Measurements from ENCODE around the gene CMPK1. TPM values are rescaled to one million over a fixed set of nuclear protein-coding genes. Genes with fewer than 3 reads are reported as not detected.
"Not testable (repeated sequence)": the region's sequence is repeated elsewhere in the genome, so short reads cannot be mapped to it uniquely, and the experiment has no call there.

Gene CMPK1
- total RNA-seq, 3 donors from 2014 or later = 159 to 226 (median 223) TPM

- Histone ChIP-seq H3K4me3 (no peak overlapping the region), H3K4me1 (ENCODE audit: low read depth) (peaks cover 18% of the 10 kb centered on the region), H3K36me3 (ENCODE audit: low read depth) (no peaks in the 10 kb centered on the region), H3K9me3 (no peaks in the 10 kb centered on the region)
- ATAC-seq (no peak), DNase-seq (no peak)
- TF ChIP-seq, protein P1, sequence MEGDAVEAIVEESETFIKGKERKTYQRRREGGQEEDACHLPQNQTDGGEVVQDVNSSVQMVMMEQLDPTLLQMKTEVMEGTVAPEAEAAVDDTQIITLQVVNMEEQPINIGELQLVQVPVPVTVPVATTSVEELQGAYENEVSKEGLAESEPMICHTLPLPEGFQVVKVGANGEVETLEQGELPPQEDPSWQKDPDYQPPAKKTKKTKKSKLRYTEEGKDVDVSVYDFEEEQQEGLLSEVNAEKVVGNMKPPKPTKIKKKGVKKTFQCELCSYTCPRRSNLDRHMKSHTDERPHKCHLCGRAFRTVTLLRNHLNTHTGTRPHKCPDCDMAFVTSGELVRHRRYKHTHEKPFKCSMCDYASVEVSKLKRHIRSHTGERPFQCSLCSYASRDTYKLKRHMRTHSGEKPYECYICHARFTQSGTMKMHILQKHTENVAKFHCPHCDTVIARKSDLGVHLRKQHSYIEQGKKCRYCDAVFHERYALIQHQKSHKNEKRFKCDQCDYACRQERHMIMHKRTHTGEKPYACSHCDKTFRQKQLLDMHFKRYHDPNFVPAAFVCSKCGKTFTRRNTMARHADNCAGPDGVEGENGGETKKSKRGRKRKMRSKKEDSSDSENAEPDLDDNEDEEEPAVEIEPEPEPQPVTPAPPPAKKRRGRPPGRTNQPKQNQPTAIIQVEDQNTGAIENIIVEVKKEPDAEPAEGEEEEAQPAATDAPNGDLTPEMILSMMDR (IDR thresholded peaks at IDR 0.05) = no peak
- intact Hi-C loops (cut with DNase I, micrococcal nuclease) = no loop called here
Measured at GRCh38 chr1:47340227-47340626, 6.6 kb downstream of the CMPK1 start.

DNA sequence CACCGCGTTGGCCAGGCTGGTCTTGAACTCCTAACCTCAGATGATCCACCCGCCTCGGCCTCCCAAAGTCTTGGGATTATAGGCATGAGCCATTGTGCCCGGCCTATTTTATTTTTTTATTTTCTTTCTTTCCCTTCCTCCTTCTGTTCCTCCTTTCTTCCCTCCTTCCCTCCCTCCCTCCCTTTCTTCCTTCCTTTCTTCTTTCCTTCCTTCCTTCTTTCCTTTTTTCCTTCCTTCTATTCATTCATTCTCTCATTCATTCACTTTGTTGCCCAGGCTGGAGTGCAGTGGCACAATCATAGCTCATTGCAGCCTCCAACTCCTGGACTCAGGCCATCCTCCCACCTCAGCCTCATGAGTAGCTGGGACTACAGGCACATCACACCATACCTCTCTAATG, 13.4 kb downstream of the CMPK1 start:
- DNase-seq; intact Hi-C loops (cut with DNase I, micrococcal nuclease); H3K4me1 ChIP-seq (ENCODE audit: low read depth); H3K9me3 ChIP-seq; H3K4me3 ChIP-seq; H3K36me3 ChIP-seq (ENCODE audit: low read depth); ATAC-seq: not testable (repeated sequence)

GRCh38 chr1:47347735-47348134, 14.1 kb downstream of the CMPK1 start:
- no peak overlapping the region for H3K4me3 ChIP-seq
- peak; percentile 45 for ATAC-seq
- TF ChIP-seq, protein P1 (IDR thresholded peaks at IDR 0.05) = no peak
- H3K4me1 ChIP-seq (ENCODE audit: low read depth) = peaks cover 7% of the 10 kb centered on the region
- H3K36me3 ChIP-seq (ENCODE audit: low read depth) = no peaks in the 10 kb centered on the region
- DNase-seq = no peak
- intact Hi-C loops (cut with DNase I, micrococcal nuclease) = no loop called here
- no peaks in the 10 kb centered on the region for H3K9me3 ChIP-seq

DNA sequence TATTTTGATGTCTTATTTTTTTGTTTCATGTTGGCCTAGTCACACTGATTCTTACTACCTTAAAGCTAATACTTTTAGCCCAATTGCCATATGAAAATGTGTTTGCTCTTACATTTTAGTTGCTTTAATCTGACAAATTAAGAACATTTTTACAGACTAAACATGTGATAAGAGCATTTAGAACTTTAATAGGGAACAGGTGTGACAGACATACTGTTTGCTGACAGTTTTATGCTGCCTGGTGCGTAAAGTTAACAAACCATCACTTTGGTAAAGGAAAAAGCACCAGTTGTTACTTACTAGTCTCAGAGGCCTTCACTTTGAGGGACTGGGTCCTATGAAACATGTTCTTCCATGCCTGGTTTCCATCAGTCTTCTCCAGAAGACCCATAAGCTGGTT, 14.7 kb downstream of the CMPK1 start:
- DNase-seq = no peak
- peak; percentile 55 for ATAC-seq
- Histone ChIP-seq H3K9me3 (no peaks in the 10 kb centered on the region), H3K4me1 (ENCODE audit: low read depth) (peaks cover 7% of the 10 kb centered on the region), H3K4me3 (no peak overlapping the region), H3K36me3 (ENCODE audit: low read depth) (no peaks in the 10 kb centered on the region)
- TF ChIP-seq, protein P1 (IDR thresholded peaks at IDR 0.05) = no peak
- intact Hi-C loops (cut with DNase I, micrococcal nuclease) = no loop called here

- Histone ChIP-seq H3K4me1 (ENCODE audit: low read depth) (peaks cover 7% of the 10 kb centered on the region), H3K4me3 (no peak overlapping the region), H3K9me3 (no peaks in the 10 kb centered on the region), H3K36me3 (ENCODE audit: low read depth) (no peaks in the 10 kb centered on the region)
- ATAC-seq (peak; percentile 76), DNase-seq (no peak)
- intact Hi-C loops (cut with DNase I, micrococcal nuclease) = no loop called here
- TF ChIP-seq, protein P1 (IDR thresholded peaks at IDR 0.05) = no peak
Measured at GRCh38 chr1:47351305-47351704, 17.7 kb downstream of the CMPK1 start.

DNA sequence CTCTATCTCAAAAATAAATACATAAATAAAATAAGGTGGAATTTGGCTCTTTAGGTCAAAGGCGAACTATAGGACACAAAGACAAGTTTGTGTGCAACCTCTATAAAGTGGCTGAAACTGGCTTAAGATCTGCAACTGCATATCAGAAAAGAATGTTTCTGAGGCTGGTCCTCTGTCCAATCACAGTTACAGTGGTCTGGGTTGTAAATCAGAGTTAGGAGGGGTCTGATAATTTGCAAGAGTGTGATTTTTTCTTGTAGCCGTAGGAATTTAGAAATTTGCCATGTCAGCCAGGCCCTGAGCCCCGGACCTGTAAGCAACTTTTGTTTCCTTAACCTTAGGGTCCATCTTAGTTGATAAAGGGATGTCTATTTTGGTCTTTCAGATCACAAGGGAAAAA, 27.8 kb downstream of the CMPK1 start:
- no peaks in the 10 kb centered on the region for H3K9me3 ChIP-seq
- TF ChIP-seq, protein P1 (IDR thresholded peaks at IDR 0.05) = no peak
- no peak overlapping the region for H3K4me3 ChIP-seq
- H3K4me1 ChIP-seq (ENCODE audit: low read depth) = peaks cover 8% of the 10 kb centered on the region
- ATAC-seq (no peak), DNase-seq (no peak)
- intact Hi-C loops (cut with DNase I, micrococcal nuclease) = no loop called here
- H3K36me3 ChIP-seq (ENCODE audit: low read depth) = no peaks in the 10 kb centered on the region

Measured in mucosa of descending colon (tissue), 3 donors.